ENCODE results near the gene SYTL2. TPM values are rescaled to one million over a fixed set of nuclear protein-coding genes. Genes with fewer than 3 reads are reported as not detected.

Gene SYTL2
- polyA plus RNA-seq, 1 donor from 2014 or later: 2.3 TPM

GRCh38 chr11:85815186-85815931 lies 4.4 kb upstream of the SYTL2 start:
- Histone ChIP-seq H3F3A (ENCODE audit: insufficient read depth, low read length, poor library complexity, severe bottlenecking) (no peaks in the 10 kb centered on the region), H3K4me2 (ENCODE audit: low read length) (no peak overlapping the region), H4K20me1 (ENCODE audit: insufficient read depth) (no peaks in the 10 kb centered on the region), H3K27me3 (ENCODE audit: insufficient read depth, low read depth, low read length) (peaks cover 16% of the 10 kb centered on the region), H3K36me3 (ENCODE audit: insufficient read depth, low read length) (no peaks in the 10 kb centered on the region), H3K4me3 (ENCODE audit: low read length) (no peak overlapping the region), H3K9me2 (ENCODE audit: insufficient read depth, low read length) (no peaks in the 10 kb centered on the region), H3K79me2 (replicated peaks; ENCODE audit: insufficient read depth, low read length) (no peaks in the 10 kb centered on the region), H3K27ac (ENCODE audit: low read length) (no peak overlapping the region), H2AFZ (ENCODE audit: low read depth, low read length) (no peak overlapping the region), H3K9ac (ENCODE audit: low read length) (no peak overlapping the region), H3K9me3 (ENCODE audit: low read length) (no peaks in the 10 kb centered on the region)
- TF ChIP-seq EZH2 (IDR thresholded peaks at IDR 0.05; ENCODE audit: borderline replicate concordance, insufficient read depth, low read length, poor library complexity, severe bottlenecking) (no peak), EP300 (conservative IDR thresholded peaks at IDR 0.05; ENCODE audit: poor library complexity, severe bottlenecking) (no peak), SMC3 (conservative IDR thresholded peaks at IDR 0.05; ENCODE audit: poor library complexity) (no peak), REST (IDR thresholded peaks at IDR 0.05; ENCODE audit: borderline replicate concordance) (no peak), MXI1 (conservative IDR thresholded peaks at IDR 0.05; ENCODE audit: poor library complexity, severe bottlenecking) (no peak), TAF1 (IDR thresholded peaks at IDR 0.05; ENCODE audit: low read depth) (no peak), POLR2AphosphoS5 (IDR thresholded peaks at IDR 0.05) (no peak), RAD21 (conservative IDR thresholded peaks at IDR 0.05) (no peak)
- TF ChIP-seq, protein P1, sequence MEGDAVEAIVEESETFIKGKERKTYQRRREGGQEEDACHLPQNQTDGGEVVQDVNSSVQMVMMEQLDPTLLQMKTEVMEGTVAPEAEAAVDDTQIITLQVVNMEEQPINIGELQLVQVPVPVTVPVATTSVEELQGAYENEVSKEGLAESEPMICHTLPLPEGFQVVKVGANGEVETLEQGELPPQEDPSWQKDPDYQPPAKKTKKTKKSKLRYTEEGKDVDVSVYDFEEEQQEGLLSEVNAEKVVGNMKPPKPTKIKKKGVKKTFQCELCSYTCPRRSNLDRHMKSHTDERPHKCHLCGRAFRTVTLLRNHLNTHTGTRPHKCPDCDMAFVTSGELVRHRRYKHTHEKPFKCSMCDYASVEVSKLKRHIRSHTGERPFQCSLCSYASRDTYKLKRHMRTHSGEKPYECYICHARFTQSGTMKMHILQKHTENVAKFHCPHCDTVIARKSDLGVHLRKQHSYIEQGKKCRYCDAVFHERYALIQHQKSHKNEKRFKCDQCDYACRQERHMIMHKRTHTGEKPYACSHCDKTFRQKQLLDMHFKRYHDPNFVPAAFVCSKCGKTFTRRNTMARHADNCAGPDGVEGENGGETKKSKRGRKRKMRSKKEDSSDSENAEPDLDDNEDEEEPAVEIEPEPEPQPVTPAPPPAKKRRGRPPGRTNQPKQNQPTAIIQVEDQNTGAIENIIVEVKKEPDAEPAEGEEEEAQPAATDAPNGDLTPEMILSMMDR (IDR thresholded peaks at IDR 0.05; ENCODE audit: poor library complexity, severe bottlenecking): no peak

- no peaks in the 10 kb centered on the region for H3K9me3 ChIP-seq (ENCODE audit: low read length)
- no peak overlapping the region for H3K27ac ChIP-seq (ENCODE audit: low read length)
- H3F3A ChIP-seq (ENCODE audit: insufficient read depth, low read length, poor library complexity, severe bottlenecking): no peaks in the 10 kb centered on the region
- H3K4me2 ChIP-seq (ENCODE audit: low read length): no peak overlapping the region
- H4K20me1 ChIP-seq (ENCODE audit: insufficient read depth): no peaks in the 10 kb centered on the region
- no peak overlapping the region for H2AFZ ChIP-seq (ENCODE audit: low read depth, low read length)
- no peaks in the 10 kb centered on the region for H3K36me3 ChIP-seq (ENCODE audit: insufficient read depth, low read length)
- no peak overlapping the region for H3K9ac ChIP-seq (ENCODE audit: low read length)
- no peaks in the 10 kb centered on the region for H3K79me2 ChIP-seq (replicated peaks; ENCODE audit: insufficient read depth, low read length)
- no peaks in the 10 kb centered on the region for H3K9me2 ChIP-seq (ENCODE audit: insufficient read depth, low read length)
- H3K27me3 ChIP-seq (ENCODE audit: insufficient read depth, low read depth, low read length): peaks cover 22% of the 10 kb centered on the region
- TF ChIP-seq EZH2 (IDR thresholded peaks at IDR 0.05; ENCODE audit: borderline replicate concordance, insufficient read depth, low read length, poor library complexity, severe bottlenecking) (no peak), TAF1 (IDR thresholded peaks at IDR 0.05; ENCODE audit: low read depth) (no peak), REST (IDR thresholded peaks at IDR 0.05; ENCODE audit: borderline replicate concordance) (no peak), POLR2AphosphoS5 (IDR thresholded peaks at IDR 0.05) (no peak), SMC3 (conservative IDR thresholded peaks at IDR 0.05; ENCODE audit: poor library complexity) (no peak), MXI1 (conservative IDR thresholded peaks at IDR 0.05; ENCODE audit: poor library complexity, severe bottlenecking) (no peak), EP300 (conservative IDR thresholded peaks at IDR 0.05; ENCODE audit: poor library complexity, severe bottlenecking) (no peak), RAD21 (conservative IDR thresholded peaks at IDR 0.05) (no peak)
- TF ChIP-seq, protein P1 (IDR thresholded peaks at IDR 0.05; ENCODE audit: poor library complexity, severe bottlenecking): no peak
- H3K4me3 ChIP-seq (ENCODE audit: low read length): no peak overlapping the region
These were observed 2.8 kb upstream of the SYTL2 start for GRCh38 chr11:85813721-85814120.

All from neural cell (in vitro differentiated cells).